GM18526 (cell line): Measurements from ENCODE around the gene SPATS2.

Source experiments
- POLR2A ChIP-seq: IDR thresholded peaks from 3 replicates; pipeline ENCODE4 v1.6.1; 2011; ENCODE audit not compliant: insufficient read length; ENCODE audit errors: extremely low read depth

The SPATS2 gene

GRCh38 chr12:49414364-49414763, 47.1 kb downstream of the SPATS2 start:
- no peak for TF ChIP-seq POLR2A

- TF ChIP-seq POLR2A, result no peak
These were observed 48.3 kb downstream of the SPATS2 start for GRCh38 chr12:49415521-49415970.

- no peak for TF ChIP-seq POLR2A
These were observed 49.6 kb downstream of the SPATS2 start for GRCh38 chr12:49416892-49417291.

GRCh38 chr12:49417558-49417957, 50.3 kb downstream of the SPATS2 start:
- TF ChIP-seq POLR2A, result no peak

GRCh38 chr12:49420556-49420955, 53.3 kb downstream of the SPATS2 start:
- no peak for TF ChIP-seq POLR2A

GRCh38 chr12:49422114-49422513, 54.9 kb downstream of the SPATS2 start:
- TF ChIP-seq POLR2A, result no peak

GRCh38 chr12:49428793-49429192, 61.5 kb downstream of the SPATS2 start:
- TF ChIP-seq POLR2A, result no peak

GRCh38 chr12:49432616-49433015, 65.4 kb downstream of the SPATS2 start:
- no peak for TF ChIP-seq POLR2A

- TF ChIP-seq POLR2A, result no peak
These were observed 71.8 kb downstream of the SPATS2 start for GRCh38 chr12:49439042-49439441.

- no peak for TF ChIP-seq POLR2A
These were observed 72.8 kb downstream of the SPATS2 start for GRCh38 chr12:49440035-49440434.

GRCh38 chr12:49442915-49443314, 75.7 kb downstream of the SPATS2 start:
- no peak for TF ChIP-seq POLR2A

- no peak for TF ChIP-seq POLR2A
These were observed 79.3 kb downstream of the SPATS2 start for GRCh38 chr12:49446571-49446970.

GRCh38 chr12:49448858-49449257, 81.6 kb downstream of the SPATS2 start:
- no peak for TF ChIP-seq POLR2A

- no peak for TF ChIP-seq POLR2A
These were observed 84.4 kb downstream of the SPATS2 start for GRCh38 chr12:49451468-49452259.

GRCh38 chr12:49455501-49455900, 88.2 kb downstream of the SPATS2 start:
- no peak for TF ChIP-seq POLR2A

GRCh38 chr12:49456131-49456679, 88.9 kb downstream of the SPATS2 start:
- no peak for TF ChIP-seq POLR2A

GRCh38 chr12:49458816-49459215, 91.6 kb downstream of the SPATS2 start:
- TF ChIP-seq POLR2A, result no peak
